ENCODE data around the gene SAFB. TPM values are rescaled to one million over a fixed set of nuclear protein-coding genes. Genes with fewer than 3 reads are reported as not detected.

SAFB gene
- total RNA-seq, result 101 TPM

DNA sequence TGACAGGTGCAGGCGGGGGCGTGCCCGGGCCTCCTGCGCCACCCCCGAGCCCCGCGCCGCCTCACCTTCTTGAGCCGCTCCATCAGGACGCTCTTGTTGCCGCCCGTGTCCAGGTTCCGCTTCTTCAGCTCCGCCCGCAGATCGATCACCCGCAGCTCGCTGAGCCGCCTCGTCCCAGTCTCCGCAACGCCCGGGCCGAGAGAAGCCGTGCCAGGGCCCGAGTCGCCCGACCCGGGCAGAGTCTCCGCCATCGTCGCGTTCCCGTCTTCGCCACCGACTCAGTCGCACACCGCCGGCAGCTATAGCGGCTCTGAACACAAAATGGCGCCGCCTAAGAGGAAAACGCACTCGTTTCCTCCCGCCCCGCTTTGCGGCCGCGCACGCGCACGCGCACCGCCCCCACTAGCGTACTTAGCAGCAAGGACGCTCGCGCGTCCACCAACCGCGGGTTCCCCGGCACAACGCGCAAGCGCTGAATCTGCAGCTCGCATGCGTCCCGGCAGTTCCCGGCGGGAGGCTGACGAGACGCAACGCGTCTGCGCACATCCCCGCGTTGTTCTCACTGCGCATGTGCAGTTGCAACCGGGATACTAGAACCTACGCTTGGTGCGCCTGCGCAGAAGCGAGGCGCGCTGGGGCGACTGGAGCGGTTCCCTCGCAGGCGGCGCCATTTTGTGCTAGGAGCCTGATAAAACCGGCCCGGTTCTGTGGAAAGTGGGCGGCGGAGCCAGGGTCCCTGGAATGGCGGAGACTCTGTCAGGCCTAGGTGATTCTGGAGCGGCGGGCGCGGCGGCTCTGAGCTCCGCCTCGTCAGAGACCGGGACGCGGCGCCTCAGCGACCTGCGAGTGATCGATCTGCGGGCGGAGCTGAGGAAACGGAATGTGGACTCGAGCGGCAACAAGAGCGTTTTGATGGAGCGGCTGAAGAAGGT is at the start of gene SAFB, which contains the start of gene SAFB2:
TSS of gene SAFB (plus strand) at position 619 of the 932 bp plus-strand sequence. CDS start at position 742, 123 bp downstream.
TSS of gene SAFB2 (minus strand) at position 312 of the 932 bp plus-strand sequence. CDS start at position 251, 61 bp downstream.
- peak; percentile 100 for DNase-seq (ENCODE audit: low read depth in 2 of 3, low spot score in 2 of 3)

DNA sequence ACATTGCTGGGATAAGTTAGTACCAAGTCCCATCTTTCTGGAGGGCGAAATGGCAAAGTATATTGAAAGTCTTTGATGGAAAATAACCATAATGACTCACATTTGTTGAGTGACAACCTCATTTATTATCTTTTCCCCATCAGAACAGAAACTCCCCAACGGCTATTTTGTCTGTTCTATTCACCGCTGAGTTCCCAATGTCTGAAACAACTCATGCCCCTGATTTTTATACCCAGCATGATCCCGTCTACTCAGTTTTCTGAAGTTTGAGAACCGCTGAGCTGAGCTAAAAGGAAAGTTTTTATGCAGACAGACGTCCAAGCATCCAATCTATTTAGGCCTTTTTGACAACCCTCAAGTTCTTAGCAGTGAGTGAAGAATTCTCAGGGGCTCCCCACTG is 47.3 kb upstream of the SAFB start:
- no peak for DNase-seq (ENCODE audit: low read depth in 2 of 3, low spot score in 2 of 3)

DNA sequence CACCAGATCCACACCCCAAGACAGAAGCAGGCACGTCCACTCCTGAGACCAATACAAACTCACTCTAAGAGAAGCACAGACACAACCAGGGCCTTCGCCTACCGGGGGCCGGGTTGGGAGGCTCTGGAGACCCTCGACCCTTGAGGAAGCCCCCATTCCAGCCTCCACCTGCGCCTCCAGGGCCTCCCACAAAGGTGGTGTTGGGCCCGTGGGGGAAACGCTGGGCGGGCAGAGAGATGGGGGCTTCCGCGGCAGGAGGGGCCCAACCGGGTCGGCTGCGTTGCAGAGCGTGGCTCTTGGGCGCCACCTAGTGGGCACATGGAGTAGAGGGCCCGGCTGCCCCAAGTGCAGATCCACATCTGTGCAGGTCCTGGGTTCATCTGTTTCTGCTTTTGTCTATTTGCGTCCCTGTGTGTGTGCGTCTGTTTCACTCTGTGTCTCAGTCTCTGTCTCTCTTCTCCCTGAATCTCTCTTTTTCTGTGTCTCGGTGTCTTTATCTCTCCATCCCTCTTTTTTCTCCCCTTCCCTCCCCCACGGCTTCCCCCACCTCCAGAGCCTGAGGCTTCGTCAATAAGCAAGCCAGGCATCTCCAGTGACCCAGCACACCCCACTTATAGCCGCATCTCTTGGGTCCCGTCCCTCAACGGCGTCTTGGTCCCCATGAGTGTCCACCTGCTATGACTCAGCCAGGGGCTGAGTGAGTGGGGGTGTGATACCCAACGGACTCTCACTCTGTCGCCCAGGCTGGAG is 44.6 kb upstream of the SAFB start:
- peak; percentile 61 to 77 (median 67) for DNase-seq (ENCODE audit: low read depth in 2 of 3, low spot score in 2 of 3)

DNA sequence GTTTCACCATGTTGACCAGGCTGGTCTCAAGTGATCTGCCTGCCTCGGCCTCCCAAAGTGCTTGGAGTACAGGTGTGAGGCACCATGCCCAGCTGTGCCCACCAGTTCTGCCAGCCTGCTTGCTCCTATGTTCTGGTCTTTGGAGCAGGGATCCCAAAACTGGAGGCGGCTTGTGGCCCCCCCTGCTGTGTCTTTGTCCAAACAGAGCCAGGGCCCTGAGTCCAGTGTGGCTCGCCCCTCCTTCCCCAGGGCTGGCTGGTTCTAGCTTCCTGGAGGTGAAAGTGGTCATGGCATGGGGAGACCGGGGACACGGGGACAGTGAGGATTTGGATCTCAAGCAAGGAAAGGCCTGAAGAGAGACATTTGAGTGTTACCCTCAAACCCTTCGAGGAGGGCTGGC is 43.6 kb upstream of the SAFB start:
- no peak for DNase-seq (ENCODE audit: low read depth in 2 of 3, low spot score in 2 of 3)

DNA sequence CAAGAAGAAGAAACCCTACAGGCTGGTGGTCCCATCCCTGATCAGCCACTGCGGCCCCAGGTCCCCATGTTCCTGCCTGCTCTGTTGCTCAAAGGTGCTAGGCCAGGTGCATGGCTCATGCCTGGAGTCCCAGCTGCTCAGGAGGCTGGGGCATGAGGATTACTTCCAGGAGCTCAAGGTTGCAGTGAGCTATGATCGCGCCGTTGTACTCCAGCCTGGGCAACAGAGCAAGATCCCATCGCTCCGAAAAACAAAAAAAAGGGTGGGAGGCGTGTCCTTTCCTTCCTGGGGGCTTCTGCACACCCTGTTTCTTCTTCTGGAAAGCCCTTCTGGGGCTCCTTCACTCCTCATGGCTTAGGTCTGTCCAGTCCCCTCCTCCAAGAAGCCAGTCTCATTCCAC is 43.2 kb upstream of the SAFB start:
- no peak for DNase-seq (ENCODE audit: low read depth in 2 of 3, low spot score in 2 of 3)

DNA sequence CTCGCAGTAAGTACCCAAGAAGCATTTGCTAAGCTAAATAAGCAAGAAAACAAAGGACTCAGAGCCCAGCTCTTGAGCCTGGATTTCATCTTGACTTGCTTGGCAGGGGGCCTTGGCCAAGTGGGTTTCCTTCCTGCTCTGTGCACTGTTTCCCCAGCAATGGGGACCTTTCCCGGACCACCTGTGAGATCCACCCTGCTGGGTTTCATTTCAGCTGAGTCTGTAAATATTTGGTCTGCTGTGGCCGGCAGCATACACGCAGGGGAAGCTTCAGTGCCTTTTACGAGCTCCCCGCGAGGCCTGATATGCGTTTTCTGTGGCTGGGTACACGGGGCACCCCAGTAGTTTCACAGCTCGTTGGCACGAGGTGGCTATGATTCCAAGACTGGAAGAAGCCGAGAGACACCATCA is 42.7 kb upstream of the SAFB start:
- no peak for DNase-seq (ENCODE audit: low read depth in 2 of 3, low spot score in 2 of 3)

- DNase-seq (ENCODE audit: low read depth in 2 of 3, low spot score in 2 of 3), result peak in 2 of 3 donors; percentile 86 to 90
Measured at GRCh38 chr19:5585461-5586299, 37.2 kb upstream of the SAFB start.

GRCh38 chr19:5586300-5587070 is 36.4 kb upstream of the SAFB start:
- DNase-seq (ENCODE audit: low read depth in 2 of 3, low spot score in 2 of 3), result peak in 2 of 3 donors; percentile 15 to 18

DNA sequence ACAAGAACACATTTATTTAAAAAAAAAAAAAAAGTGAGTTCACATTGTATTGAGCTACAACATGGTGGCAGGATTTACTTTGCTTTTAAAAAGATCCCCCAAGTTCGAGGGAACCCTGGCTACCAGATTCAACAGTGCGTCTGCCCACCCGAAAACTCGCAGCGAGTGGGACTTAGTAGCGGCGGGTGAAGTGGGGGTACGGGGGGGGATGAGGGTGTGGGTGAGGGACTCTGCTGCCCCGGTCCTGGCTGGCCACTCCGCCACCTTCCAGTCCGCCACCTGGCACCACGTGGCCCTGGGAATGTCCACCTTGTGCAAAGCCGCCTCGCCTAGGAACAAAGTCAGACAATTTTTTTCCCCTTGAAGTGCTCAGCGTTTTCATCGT is 35.8 kb upstream of the SAFB start:
- no peak for DNase-seq (ENCODE audit: low read depth in 2 of 3, low spot score in 2 of 3)

GRCh38 chr19:5587661-5588060 is 35.2 kb upstream of the SAFB start:
- DNase-seq (ENCODE audit: low read depth in 2 of 3, low spot score in 2 of 3), result no peak

DNA sequence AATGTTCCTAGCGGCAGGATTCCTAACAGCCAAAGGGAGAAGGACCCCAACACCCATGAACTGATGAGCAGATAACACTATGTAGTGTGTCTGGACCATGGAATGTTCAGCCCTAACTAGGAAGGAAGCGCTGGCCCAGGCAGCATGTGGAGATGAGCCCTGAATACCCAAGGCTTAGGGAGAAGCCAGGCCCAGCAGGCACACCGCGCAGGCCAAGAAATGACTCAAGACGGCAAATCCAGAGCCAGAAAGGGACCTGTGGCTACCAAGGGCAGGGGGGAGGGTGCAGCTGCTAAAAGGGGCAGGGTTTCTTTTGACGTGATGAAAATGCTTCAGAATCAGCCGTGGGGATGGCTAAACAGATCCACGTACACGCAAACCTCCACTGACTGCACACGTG is 34.4 kb upstream of the SAFB start:
- DNase-seq (ENCODE audit: low read depth in 2 of 3, low spot score in 2 of 3), result no peak

- no peak for DNase-seq (ENCODE audit: low read depth in 2 of 3, low spot score in 2 of 3)
Measured at GRCh38 chr19:5588906-5589676, 33.8 kb upstream of the SAFB start.

DNA sequence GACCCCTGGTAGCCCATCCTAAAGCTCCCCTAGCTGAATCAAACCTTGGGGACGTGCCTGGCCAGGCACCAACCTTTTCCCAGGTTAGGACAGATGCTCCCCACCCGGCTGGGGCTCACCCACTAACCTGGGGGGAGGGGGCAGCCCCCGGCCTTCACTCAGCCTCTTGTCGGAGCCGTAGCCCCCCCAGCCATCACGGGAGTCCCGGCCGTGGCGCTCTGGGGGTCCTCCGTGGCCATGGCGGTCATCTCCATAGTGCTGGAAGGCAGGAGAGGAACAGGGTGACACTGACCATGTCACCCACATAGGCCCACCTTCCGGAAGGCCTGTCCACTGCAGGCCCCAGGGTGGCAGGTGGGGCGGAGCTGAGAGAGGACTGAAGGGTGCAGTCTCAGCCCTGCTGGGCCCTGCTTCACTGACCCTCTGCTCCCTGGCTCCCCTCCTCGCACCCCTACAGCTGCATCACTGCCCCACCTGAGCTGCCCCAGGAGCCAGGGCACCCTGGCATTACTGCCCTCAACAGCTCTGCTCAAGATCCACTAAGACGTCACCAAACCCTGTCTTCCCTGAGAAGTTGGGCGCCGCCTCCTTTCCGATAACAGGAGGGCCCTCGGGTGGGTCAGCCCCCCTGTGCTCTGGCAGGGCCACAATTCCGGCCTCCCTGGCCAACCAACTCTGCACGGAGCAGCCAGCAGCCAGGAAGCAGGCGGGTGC is 32.6 kb upstream of the SAFB start:
- DNase-seq (ENCODE audit: low read depth in 2 of 3, low spot score in 2 of 3), result no peak

DNA sequence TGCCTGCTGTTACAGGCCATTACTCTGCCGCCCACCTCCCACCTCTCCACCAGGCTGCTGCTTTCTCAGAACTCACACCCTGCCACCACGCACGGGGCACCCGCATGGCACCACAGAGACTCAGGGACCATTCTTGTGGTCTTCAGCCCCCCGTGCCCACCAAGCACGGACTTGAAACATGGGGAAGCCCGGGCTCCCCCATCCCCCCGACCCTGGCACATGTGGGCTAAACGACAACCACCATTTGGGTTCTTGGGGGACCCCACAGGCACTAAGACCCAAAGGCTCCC is 32.1 kb upstream of the SAFB start:
- DNase-seq (ENCODE audit: low read depth in 2 of 3, low spot score in 2 of 3), result no peak

GRCh38 chr19:5591476-5591875 is 31.4 kb upstream of the SAFB start:
- DNase-seq (ENCODE audit: low read depth in 2 of 3, low spot score in 2 of 3), result no peak

DNA sequence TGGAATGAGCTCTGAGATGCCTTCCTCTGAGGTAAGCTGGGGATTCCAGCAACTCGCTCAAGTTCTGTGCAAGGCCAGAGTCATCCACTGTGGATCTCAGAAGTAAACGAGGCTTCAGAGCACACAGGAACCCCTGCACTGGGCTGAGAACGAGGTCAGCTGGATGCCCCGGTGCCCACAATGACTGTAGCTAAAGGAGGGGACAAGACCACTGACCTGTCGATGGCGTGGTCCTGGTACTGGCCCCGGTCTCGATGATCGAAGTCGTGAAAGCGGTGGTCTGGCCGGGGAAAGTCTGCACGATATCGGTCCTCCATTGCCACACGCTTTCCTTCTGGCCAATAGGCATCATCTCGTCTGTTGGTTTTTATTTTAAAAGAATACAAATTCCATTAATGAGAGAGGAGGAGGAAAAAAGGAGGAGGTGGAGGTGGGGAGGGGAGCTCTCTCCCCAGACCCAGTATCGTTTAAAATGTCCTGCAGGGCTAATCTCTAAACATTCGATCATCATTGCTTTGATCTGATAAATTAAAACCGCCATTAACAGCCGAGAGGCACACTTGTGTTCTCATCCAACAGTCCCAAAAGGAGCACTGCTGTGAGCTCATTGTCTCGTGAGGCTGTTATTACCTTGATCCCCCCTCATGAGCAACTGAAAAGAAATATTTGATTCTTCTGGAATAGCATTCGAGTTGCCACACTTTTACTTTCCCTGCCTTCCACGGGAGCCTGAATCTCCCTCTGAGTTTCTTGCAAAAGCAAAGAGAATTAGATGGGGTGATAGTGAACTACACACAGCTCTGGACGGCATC is 30.1 kb upstream of the SAFB start:
- DNase-seq (ENCODE audit: low read depth in 2 of 3, low spot score in 2 of 3), result no peak

GRCh38 chr19:5593343-5594255 is 29.3 kb upstream of the SAFB start:
- no peak for DNase-seq (ENCODE audit: low read depth in 2 of 3, low spot score in 2 of 3)

Measured in hematopoietic multipotent progenitor cell (in vitro differentiated cells).